Sigmoid colon (tissue), 7 donors: Measurements from ENCODE around the gene UPF3A. TPM values are rescaled to one million over a fixed set of nuclear protein-coding genes. Genes with fewer than 3 reads are reported as not detected.
"Not testable (repeated sequence)": the region's sequence is repeated elsewhere in the genome, so short reads cannot be mapped to it uniquely, and the experiment has no call there.

Experiments used
- DNase-seq: peaks from one replicate; pipeline ENCODE4 v3.0.0-alpha.2; 2019
- H3K27ac ChIP-seq, 4 donors: fragments of 200-600 bp; sonication (generic); one replicate each; pipeline ENCODE4 v1.5.1; 2016 to 2019; ENCODE audit warnings: mild to moderate bottlenecking in 1 of 4
- H3K27me3 ChIP-seq, 3 donors: fragments of 200-600 bp; sonication (generic); one replicate each; pipeline ENCODE4 v1.5.1; 2019; ENCODE audit warnings: mild to moderate bottlenecking in 1 of 3
- H3K36me3 ChIP-seq, 4 donors: fragments of 200-600 bp; sonication (generic); one replicate each; pipeline ENCODE4 v1.5.1; 2016 to 2019
- H3K4me1 ChIP-seq, 4 donors: fragments of 200-600 bp; sonication (generic); one replicate each; pipeline ENCODE4 v1.5.1; 2017 to 2019
- H3K4me3 ChIP-seq, 4 donors: fragments of 200-600 bp; sonication (generic); one replicate each; pipeline ENCODE4 v1.5.1; 2017 to 2019; ENCODE audit warnings: mild to moderate bottlenecking in 2 of 4, moderate library complexity in 1 of 4
- H3K9me3 ChIP-seq, 4 donors: fragments of 200-600 bp in 3 of 4; sonication (generic) in 3 of 4; one replicate each; pipeline versions ENCODE4 v1.5.1 to v1.6.1; 2013 to 2019
- CTCF ChIP-seq, 4 experiments: fragments of 450-650 bp in 3 of 4; fragments of 200-600 bp in 1 of 4; IDR thresholded peaks; one replicate each; pipeline ENCODE4 v1.5.1; 2016 to 2019; ENCODE audit warnings: antibody characterized with exemption in 4 of 4, mild to moderate bottlenecking in 3 of 4, moderate library complexity in 2 of 4
- EP300 ChIP-seq, 4 donors: sonication (generic); formaldehyde crosslinking; IDR thresholded peaks; one replicate each; pipeline ENCODE4 v1.6.1; 2017; ENCODE audit warnings: antibody characterized with exemption in 4 of 4
- POLR2A ChIP-seq, 2 donors: fragments of 450-650 bp; IDR thresholded peaks; one replicate each; pipeline ENCODE4 v1.6.1; 2016; ENCODE audit warnings: antibody characterized with exemption in 2 of 2, mild to moderate bottlenecking in 2 of 2, moderate library complexity in 2 of 2
- POLR2AphosphoS5 ChIP-seq, 4 donors: sonication (generic); formaldehyde crosslinking; IDR thresholded peaks; one replicate each; pipeline ENCODE4 v1.6.1; 2017; ENCODE audit warnings: antibody characterized with exemption in 4 of 4
- WGBS, 2 donors: extraction: QIAGEN DNeasy Blood & Tissue Kit; methylation state at CpG; one replicate each; pipeline ENCODE4 v1.1.7; 2013; 5-methylcytosine and 5-hydroxymethylcytosine counted together
- intact Hi-C: fragments of 100-400 bp; cut with DNase I; formaldehyde crosslinking; loops from one replicate; pipeline ENCODE4 v1.15.1; 2023
- polyA plus RNA-seq, 3 donors: library from polyadenylated mRNA; stranded (reverse); fragments of 200-250 nt; gene quantifications; one replicate each; pipeline ENCODE4 v1.2.3, GENCODE V29; 2013
- total RNA-seq, 4 donors: library from RNA; depleted of rRNA; stranded (reverse); fragments of >200 nt; gene quantifications; one replicate each; pipeline ENCODE4 v1.1.0, GENCODE V29; 2016
- donor health status: healthy with polysubstance abuse.
- donor health status: Bipolar disorder and iron deficiency.
- donor health status: healthy.

The UPF3A gene
- total and polyA plus RNA-seq, 7 donors, result 25.7 to 65.9 (median 41.0) TPM

GRCh38 chr13:114260814-114261213, 20.6 kb upstream of the UPF3A start:
- peaks cover 20 to 100% (median 72%) of the 10 kb centered on the region in 4 donors for H3K36me3 ChIP-seq

GRCh38 chr13:114261328-114261965, 20.0 kb upstream of the UPF3A start:
- H3K9me3 ChIP-seq, result no peaks in the 10 kb centered on the region

More at GRCh38 chr13:114260814-114261213, 20.6 kb upstream of the UPF3A start:
- Histone ChIP-seq H3K9me3 (no peaks in the 10 kb centered on the region), H3K27ac (no peak overlapping the region), H3K4me3 (no peak overlapping the region), H3K27me3 (no peaks in the 10 kb centered on the region), H3K4me1 (no peaks in the 10 kb centered on the region)
- intact Hi-C loops, result no loop called here
- TF ChIP-seq CTCF (IDR thresholded peaks at IDR 0.05), result no peak
- no peak for TF ChIP-seq POLR2AphosphoS5 (IDR thresholded peaks at IDR 0.05)
- no peak for TF ChIP-seq EP300 (IDR thresholded peaks at IDR 0.05)
- DNase-seq, result no peak
- 70 to 82% methylated on average over 3 of the region's 3 CpGs for WGBS, 2 donors

GRCh38 chr13:114263578-114263977, 17.8 kb upstream of the UPF3A start:
- Histone ChIP-seq H3K4me3 (no peak overlapping the region), H3K4me1 (no peaks in the 10 kb centered on the region), H3K9me3 (no peaks in the 10 kb centered on the region), H3K27me3 (no peaks in the 10 kb centered on the region), H3K36me3 (peaks cover 20 to 100% (median 71%) of the 10 kb centered on the region in 4 donors), H3K27ac (no peak overlapping the region)
- DNase-seq, result no peak
- 49 to 81% methylated on average over 5 of the region's 5 CpGs for WGBS, 2 donors
- TF ChIP-seq EP300 (IDR thresholded peaks at IDR 0.05) (no peak), POLR2AphosphoS5 (IDR thresholded peaks at IDR 0.05) (no peak), POLR2A (IDR thresholded peaks at IDR 0.05) (no peak), CTCF (IDR thresholded peaks at IDR 0.05) (no peak)
- intact Hi-C loops, result no loop called here

More at GRCh38 chr13:114261328-114261965, 20.0 kb upstream of the UPF3A start:
- intact Hi-C loops, result no loop called here
- no peak for TF ChIP-seq POLR2A (IDR thresholded peaks at IDR 0.05)
- TF ChIP-seq CTCF (IDR thresholded peaks at IDR 0.05), result no peak
- TF ChIP-seq EP300 (IDR thresholded peaks at IDR 0.05), result no peak
- no peak for TF ChIP-seq POLR2AphosphoS5 (IDR thresholded peaks at IDR 0.05)
- 37 to 52% methylated on average over 3 of the region's 3 CpGs for WGBS, 2 donors
- Histone ChIP-seq H3K36me3 (peaks cover 20 to 100% (median 72%) of the 10 kb centered on the region in 4 donors), H3K27me3 (no peaks in the 10 kb centered on the region), H3K4me1 (no peaks in the 10 kb centered on the region), H3K4me3 (no peak overlapping the region), H3K27ac (no peak overlapping the region)
- no peak for DNase-seq

- WGBS, 2 donors, result 96 to 98% methylated on average over 13 of the region's 13 CpGs
Observed at GRCh38 chr13:114264313-114264712, 17.1 kb upstream of the UPF3A start.

GRCh38 chr13:114264886-114265611, 16.4 kb upstream of the UPF3A start:
- Histone ChIP-seq H3K36me3 (peaks cover 13 to 100% (median 70%) of the 10 kb centered on the region in 4 donors), H3K4me3 (no peak overlapping the region), H3K4me1 (no peaks in the 10 kb centered on the region), H3K27ac (no peak overlapping the region), H3K9me3 (no peaks in the 10 kb centered on the region), H3K27me3 (no peaks in the 10 kb centered on the region)
- WGBS, 2 donors, result 92 to 94% methylated on average over 8 of the region's 8 CpGs
- intact Hi-C loops, result no loop called here
- no peak for TF ChIP-seq EP300 (IDR thresholded peaks at IDR 0.05)
- TF ChIP-seq POLR2AphosphoS5 (IDR thresholded peaks at IDR 0.05), result no peak
- no peak for TF ChIP-seq POLR2A (IDR thresholded peaks at IDR 0.05)
- TF ChIP-seq CTCF (IDR thresholded peaks at IDR 0.05), result no peak
- no peak for DNase-seq

More at GRCh38 chr13:114264313-114264712, 17.1 kb upstream of the UPF3A start:
- H3K4me1 ChIP-seq, H3K27me3 ChIP-seq, H3K27ac ChIP-seq, intact Hi-C loops, DNase-seq, H3K9me3 ChIP-seq, H3K4me3 ChIP-seq: not testable (repeated sequence)
- peaks cover 20 to 100% (median 73%) of the 10 kb centered on the region in 4 donors for H3K36me3 ChIP-seq
